COLO668 (cell line): ENCODE measurements around the gene TTC9.

Source experiments
- DNase-seq: peaks from one replicate; lab custom pipeline; 2025; ENCODE audit not compliant: unreplicated experiment; lab: John Stamatoyannopoulos, UW

Gene TTC9

DNA sequence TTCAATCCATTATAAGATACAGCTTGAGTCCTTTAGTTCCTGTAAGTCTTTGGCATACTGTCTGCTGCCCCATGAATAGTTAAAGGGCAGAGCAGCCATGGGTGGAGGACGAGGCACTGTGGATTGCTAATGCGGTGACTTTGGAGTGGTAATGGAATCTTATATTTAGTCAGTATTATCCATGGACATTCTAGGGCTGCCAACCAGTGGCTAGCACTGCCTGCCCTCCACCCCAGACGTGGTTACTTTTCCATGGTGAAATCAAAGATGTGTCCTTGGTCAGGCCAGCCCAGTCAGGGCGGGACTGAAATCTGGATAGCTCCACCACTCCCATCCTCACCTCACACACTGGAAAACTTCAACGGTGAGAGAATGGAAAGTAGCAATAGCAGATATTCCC lies 2.3 kb downstream of the TTC9 start:
- no peak for DNase-seq

DNA sequence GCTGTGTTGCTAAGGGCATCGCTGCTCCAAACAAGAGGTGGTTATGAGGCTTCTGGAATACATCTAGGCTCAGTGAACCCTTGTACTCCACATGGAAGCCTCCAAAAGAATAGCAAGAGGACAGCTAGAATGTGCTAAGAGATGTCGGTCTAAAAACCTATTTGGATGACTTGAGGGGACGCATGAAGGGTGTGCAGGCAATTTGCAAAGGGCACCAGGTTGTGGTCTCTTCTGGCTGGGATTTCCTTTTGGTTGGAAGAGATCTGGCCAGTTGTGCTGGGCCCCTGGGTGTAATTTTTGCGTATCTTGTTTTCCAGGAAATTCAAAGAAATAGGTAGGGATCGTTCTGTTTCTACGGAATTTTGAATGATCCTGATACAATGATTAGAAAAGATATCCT lies 4.2 kb downstream of the TTC9 start:
- no peak for DNase-seq

DNA sequence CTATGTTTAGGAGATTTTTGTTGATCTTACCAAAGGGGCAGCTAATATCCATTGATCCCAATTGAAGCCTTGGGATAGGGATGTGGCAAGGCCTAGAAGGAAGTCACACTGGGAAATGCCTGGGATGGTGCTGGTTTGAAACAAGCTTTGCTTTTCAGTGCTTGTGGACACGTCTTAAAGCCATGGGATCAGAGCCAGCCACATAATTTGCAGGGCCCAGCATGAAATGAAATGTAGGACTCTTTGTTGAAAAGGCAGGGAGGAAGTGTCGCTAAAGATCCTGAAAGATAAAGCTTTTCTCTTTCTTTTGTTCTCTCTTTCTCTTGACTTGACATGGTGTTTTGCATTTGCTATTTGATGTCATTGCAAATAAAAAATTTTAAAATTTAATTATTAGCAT lies 5.0 kb downstream of the TTC9 start:
- DNase-seq, result no peak

DNA sequence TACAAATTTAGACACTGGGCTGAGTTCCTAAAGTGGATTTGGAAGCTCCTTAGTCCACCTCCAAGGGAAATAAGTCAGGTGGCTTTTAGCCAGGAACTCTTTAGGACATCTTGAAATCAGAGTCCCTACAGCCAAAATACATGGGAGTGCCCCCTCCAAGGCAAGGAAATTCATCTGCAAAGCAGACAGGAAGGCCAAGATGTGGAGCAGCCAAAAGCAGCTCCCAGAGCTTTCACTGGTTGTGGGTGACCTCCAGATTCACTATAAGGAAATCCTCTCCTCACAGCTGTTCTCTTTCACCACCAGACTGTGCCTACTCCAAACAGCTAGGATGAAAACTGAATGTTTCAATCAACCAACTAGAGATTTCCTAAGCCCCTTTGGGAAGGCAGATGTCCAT lies 6.6 kb downstream of the TTC9 start:
- DNase-seq, result no peak

DNA sequence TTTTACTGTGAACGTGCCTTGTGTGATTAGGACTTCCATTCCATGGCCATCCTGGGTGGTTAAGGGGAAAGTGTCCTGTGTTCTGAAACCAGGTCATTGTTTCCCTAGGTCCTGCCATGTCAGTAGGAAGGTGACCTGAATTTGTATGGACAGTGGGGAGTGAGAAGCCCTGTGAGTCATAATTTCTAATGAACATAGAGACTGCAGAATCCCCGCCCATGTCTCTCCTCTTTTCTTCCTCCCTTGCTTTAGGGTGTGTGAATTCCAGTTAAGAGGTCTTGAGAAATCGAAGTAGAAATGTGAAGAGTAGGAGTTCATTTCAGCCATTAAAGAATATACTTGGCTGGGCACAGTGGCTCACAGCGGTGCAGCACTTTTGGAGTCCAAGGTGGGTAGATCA lies 8.1 kb downstream of the TTC9 start:
- no peak for DNase-seq

DNA sequence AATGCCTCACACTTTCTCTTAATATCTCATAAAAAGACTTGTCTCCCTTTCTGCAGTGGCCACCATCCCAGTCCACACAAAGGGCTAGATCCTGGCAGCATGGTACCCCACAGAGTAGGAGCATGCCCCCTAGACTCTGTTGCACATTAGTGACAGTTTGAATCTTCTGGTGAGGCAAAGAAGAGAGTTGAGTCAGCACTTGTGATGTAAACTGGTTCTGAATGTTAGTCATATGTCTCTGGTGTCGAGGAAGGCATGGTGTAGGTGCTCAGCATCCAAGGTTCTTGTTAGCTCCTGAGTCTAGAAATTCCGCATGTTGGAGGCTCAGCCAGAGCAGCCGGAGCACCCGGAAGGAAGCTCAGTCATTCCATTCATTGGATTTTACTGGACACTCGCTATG lies 9.8 kb downstream of the TTC9 start:
- no peak for DNase-seq

DNA sequence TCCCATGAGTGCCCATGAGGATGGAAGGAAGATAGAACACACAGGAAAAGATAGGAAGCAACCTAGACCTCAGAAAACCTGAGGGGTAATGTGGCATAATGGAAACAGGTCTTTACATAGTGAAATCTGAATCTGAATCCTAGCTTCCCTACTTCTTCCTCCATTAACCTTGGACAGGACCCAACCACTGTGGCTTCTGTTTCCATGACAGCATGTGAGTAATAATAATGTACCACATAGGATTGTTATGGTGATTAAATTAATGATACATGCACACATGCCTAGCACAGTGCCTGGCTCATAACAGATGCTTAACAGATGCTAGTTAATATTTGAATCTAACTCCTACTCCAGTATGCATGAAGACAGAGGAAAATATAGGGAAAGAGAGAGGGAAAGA lies 11.2 kb downstream of the TTC9 start:
- DNase-seq, result no peak

DNA sequence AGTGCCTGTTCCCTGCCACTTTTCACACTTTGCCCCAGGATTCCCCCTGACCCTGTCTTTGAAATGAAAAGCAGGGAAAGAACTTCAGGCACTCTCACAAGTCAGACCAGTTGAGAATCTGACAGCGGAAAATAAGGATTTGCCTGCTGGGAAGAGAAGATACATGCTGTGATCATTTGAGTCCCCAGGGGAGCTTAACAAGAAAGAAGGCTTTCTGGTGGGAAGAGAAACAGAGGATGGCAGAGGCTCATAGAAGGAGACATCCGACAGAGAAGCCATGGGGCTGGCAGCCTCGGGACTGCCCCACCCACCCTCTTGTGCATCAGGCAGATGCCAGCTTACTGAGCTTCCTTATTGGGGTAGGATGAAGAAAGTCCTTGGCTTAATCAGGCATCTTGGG lies 11.9 kb downstream of the TTC9 start:
- DNase-seq, result no peak

DNA sequence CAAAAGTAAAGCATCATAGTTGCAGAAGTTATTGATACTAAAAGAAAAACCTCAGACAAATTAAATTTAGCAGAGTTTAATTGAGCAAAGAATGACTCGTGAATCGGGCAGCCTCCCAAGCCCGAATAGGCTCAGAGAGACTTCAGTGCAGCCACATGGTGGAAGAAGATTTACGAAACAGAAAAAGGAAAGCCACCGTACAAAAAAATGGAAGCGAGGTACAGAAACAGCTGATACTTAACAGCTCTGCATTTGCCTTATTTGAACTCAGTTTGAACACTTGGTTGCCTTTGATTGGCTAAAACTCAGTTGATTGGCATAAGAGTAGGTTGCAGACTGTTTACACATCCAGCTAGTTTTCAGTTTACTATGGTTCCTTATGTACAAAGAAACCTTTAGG lies 12.9 kb downstream of the TTC9 start:
- no peak for DNase-seq

DNA sequence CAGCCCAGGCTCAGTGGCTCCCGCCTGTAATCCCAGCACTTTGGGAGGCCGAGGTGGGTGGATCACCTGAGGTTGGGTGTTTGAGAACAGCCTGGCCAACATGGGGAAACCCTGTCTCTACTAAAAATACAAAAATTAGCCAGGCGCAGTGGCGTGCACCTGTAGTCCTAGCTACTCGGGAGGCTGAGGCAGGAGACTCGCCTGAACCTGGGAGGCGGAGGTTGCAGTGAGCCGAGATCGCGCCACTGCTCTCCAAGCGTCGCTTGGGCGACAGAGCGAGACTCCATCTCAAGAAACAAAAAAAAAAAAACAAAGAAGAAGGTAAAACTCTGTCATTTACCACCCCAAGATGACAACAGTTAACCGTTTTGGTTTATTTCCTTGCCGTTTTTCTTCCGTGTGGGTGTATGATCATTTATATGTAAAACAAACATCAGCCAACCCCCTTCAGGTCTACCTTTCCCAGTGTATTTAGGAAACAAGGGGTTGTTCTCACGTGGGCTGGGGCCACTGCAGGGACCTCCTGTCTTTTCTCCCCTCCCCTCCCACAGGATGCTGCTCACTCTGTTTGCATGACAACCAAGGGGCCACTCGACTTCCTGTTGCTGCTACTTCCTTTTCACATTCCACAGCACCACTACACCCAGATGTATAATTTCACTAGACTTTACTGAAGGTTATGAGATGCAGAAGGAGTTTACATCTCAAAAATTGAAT lies 13.6 kb downstream of the TTC9 start:
- DNase-seq, result no peak

DNA sequence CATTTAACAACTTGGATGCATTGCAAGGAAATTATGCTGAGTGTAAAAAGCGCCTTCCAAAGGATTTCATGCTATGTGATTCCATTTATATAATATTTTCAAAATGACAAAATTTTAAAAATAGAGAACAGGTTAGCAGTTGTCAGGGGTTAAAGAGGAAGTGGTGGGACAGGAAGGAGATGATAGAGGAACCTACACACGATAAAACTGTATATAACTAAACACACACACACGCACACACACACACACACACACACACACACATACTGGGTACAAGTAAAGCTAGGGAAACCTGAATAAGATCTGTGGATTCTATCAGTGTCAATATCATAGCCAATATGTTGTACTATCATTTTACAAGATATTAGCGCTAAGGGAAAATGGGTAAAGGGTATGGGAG lies 17.2 kb downstream of the TTC9 start:
- DNase-seq, result no peak

DNA sequence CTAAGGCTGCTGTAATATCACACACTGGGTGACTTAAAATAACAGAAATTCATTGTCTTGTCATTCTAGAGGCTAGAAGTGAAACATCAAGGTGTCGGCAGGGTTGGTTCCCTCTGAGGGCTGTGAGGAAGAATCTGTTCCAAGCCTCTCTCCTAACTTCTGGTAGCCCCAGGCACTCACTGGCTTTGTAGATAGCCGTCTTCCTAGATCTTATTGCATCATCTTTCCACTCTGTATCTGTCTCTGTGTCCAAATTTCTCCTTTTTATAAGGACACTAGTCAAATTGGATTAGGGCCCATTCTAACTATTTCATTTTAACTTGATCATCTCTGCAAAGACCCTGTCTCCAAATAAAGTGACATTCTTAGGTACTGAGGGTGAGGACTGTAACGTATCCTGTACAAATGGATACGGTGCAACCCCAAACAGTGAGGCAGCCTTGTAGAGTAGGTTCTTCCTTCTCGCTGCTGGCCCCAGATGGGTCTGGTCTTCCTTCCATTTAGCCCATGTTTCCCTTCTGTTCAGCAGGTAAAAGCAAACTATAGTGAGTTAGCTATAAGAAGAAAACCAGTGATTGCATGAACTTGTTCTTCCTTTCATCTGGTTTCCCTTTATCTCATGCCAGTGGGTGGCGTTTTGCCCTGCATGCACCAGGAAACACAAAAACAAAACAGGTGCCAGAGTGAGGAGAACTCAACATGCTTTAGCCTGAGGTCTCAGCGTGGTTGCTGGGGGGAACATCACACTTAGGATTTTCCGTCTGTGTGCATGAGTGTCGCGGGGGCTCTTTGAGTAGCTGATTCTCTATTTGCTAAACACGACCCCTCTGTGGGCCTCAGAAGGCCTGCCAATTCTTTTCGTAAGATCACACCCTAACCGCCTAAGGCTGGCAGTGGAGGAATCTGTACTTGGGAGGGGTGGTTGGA lies 19.5 kb downstream of the TTC9 start:
- no peak for DNase-seq

DNA sequence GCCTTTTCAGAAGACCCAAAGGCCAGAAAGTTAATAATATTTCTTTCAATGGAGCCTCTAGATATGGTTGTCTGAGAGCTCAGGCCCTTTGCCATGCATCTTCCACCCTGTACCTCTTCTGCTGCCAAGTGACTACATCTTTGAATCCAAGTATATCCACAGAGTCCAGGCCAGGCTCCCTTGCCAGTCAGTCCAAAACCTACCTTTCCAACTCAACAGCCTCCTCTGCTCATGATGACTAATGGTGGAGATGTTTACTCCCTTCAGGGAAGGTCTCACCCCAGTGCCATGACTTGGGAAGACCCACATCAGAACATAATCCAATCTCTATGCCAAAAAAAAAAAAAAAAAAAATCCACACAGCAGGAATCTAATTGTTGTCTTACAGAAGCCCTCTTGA lies 20.4 kb downstream of the TTC9 start:
- no peak for DNase-seq

DNA sequence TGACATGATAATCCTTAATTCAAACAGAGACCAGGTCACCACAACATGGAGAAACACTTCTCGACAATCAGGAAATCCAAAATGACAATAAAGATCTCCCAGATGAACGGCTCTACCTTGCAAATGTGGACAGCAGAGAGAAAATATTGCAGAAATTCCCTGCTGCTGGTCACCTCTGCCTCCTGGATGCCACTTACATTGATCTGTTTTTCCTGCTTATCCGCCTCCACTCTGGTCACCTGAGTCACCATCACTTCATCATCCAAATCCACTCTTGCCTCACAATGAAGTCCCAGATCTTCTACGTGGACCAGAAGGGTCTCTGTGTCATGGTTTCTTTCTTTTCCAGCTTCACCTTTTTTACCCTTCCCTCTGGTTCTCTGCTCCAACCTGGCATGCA lies 21.1 kb downstream of the TTC9 start:
- no peak for DNase-seq

DNA sequence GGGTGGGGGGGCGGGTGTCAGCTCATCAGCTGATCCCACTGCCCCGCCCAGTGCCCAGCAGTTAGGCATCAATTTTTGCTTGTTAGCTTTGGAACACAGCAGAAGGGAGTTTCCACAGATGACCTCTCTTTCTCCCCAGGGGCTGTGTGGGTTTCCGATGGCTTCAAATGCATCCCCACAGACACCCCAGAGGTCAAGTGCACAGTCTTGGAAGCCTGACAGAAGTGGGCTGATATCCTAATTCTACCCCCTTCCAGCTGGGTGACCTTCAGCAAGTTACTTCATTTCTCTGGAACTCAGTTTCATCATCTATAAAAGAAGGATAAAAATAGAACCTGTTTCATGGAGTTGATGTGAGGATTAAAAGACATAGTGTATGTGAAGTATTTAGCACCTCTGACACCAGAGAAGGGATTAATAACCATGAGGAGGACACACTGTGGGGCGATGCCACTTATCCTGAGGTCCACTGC lies 22.0 kb downstream of the TTC9 start:
- DNase-seq, result peak; percentile 19

DNA sequence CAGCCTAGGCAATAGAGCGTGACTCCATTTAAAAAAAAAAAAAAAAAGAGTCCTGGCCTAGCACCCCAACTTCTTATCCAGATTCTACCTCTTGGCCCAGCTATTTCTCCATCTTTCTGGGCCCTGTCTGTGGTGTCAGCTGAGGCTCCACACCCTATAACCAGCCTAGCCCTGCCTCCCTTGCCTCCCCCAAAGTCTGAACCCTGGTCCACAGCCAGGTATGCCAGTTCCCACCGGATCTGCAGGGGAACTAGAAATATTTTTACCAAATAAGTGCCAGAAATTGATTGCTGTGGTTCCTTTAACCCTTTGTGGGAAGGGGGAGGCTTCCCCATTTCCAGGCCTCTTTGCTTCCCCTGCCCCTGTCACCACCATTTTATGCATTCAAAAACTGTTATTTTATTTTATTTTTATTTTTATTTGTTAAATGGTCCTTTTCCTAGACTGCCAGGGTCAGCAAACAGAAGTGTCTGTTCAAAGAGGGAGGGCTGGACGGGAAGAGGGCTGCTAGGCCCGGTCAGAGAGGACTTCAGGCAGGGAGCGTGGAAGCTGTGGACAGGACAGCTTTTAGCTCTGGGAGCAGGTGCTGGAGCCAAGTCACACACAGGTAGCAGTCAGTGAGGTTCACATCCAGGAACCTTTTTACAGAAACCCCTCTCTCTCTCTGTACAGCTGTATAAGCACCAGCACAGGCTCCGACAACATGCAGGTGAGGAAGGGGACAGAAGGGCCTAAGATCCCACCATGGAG lies 23.2 kb downstream of the TTC9 start:
- peak; percentile 65 for DNase-seq

DNA sequence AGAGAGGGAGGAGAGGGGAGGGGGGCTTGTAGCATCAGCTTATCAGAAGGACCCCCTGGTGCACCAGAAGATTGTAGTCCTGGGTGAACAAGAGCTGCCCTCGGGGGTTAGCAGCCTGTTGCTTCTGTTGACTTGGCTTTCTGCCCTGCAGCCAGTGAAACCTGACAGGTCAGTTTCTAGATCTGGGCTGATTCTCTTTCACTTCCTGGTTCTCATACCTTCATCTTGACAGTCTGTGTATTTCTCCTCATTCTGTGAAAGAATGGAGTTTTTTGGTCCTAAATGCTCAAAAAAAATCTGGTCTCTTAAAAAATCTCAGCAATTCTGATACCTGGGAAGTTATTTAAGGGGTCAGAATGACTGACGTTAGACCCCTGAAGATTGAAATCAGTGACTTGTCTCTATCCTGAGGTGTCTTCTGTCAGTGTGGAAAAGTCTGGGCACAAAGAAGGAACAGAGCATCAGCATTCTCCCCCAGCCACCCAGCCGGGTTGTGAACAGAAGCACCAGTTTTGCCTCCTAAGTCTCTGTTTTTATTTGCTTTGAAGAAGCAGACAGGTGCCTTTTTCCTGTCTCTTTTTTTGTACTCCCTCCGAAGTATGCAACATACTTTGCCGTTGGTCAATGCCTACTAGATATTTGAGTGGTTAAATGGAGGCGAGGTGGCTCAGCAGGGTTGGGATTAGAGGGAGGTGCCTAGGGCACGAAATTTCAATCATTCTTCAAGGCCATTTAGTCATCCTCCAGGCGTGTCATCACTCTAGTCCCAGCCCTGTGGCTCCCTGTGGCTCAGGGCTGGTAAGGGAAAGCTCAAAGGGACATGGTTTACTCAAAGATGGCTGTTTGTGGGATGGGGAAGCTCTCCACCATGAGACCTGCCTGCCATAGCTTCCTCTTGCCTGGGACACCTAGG lies 24.0 kb downstream of the TTC9 start:
- DNase-seq, result peak; percentile 82

DNA sequence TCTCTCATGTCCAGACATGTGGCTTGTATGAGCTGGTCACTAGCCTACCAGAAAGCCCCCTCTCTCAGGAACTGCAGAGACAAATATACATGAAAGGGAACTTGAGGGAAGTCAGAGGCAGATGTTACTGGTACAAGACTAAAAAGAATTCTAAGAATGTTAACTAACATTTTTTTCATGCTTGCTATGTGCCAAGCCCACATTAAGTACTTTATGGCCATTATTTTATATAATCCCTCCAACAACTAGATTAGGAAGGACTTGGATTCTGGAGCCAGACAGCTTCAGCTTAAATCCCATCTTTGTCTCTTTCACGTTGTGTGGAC lies 24.6 kb downstream of the TTC9 start:
- DNase-seq, result no peak

DNA sequence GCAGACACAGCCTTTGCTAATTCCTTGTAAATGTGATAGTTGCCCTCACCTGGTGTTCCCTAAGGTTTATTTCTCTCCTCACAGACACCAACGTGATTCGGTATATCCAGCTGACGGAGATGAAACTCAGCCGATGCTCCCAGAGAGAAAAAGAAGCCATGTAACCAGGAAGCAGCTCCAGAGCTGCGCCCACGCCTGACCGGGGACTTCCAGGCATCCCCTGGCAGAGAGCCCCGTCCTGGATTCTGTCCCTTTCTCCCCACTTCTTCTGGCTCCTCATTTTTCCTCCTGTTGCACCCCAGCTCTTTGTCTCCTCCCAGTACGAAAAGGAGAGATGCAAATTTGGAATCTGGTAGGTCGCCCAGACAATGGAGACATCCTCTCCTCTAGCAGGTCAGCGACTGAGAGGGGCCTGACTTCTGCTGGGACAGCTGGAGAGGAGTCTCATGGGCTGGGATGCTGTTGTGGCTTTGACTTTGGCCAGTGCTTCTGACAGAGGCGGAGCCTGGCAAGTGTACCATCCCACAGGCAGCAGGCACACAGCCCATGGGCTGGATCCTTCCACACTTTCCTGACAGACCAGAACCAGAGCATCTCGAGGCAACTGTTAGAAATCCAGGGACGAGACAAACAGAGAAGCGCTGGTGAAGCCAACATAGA lies 29.4 kb downstream of the TTC9 start:
- no peak for DNase-seq
